Subcutaneous abdominal adipose tissue (tissue), 5 donors: ENCODE results near the gene CABP2.

Experiments used
- H3K27ac ChIP-seq: one replicate; pipeline ENCODE4 v1.7.0; 2013; ENCODE audit warnings: low read depth, mild to moderate bottlenecking, inconsistent platforms, low read length, moderate library complexity
- H3K27me3 ChIP-seq, 5 donors: one replicate each; pipeline ENCODE4 v1.7.0; 2013; ENCODE audit warnings: low read length in 5 of 5, inconsistent platforms in 1 of 5; ENCODE audit not compliant: control insufficient read depth in 5 of 5, insufficient read depth in 4 of 5
- H3K36me3 ChIP-seq, 5 donors: one replicate each; pipeline ENCODE4 v1.7.0; 2013; ENCODE audit warnings: low read length in 5 of 5; ENCODE audit not compliant: control insufficient read depth in 5 of 5, insufficient read depth in 5 of 5
- H3K4me1 ChIP-seq, 5 donors: one replicate each; pipeline ENCODE4 v1.7.0; 2013; ENCODE audit warnings: low read length in 5 of 5, mild to moderate bottlenecking in 3 of 5, moderate library complexity in 1 of 5; ENCODE audit not compliant: control insufficient read depth in 5 of 5, insufficient read depth in 5 of 5
- H3K4me3 ChIP-seq, 5 donors: one replicate each; pipeline ENCODE4 v1.7.0; 2013; ENCODE audit warnings: low read length in 5 of 5, low read depth in 1 of 5
- H3K9ac ChIP-seq, 5 donors: one replicate each; pipeline ENCODE4 v1.7.0; 2013; ENCODE audit warnings: low read length in 5 of 5, mild to moderate bottlenecking in 4 of 5, moderate library complexity in 3 of 5
- H3K9me3 ChIP-seq, 5 donors: one replicate each; pipeline ENCODE4 v1.7.0; 2013; ENCODE audit warnings: low read length in 5 of 5; ENCODE audit not compliant: control insufficient read depth in 5 of 5
- donor health status: healthy.
- donor health status: healthy.
- donor health status: healthy.
- donor health status: healthy.
- donor health status: healthy.

The CABP2 gene

GRCh38 chr11:67497656-67498291 lies 25.5 kb downstream of the CABP2 start:
- Histone ChIP-seq H3K27me3 (no peaks in the 10 kb centered on the region), H3K9ac (no peak overlapping the region), H3K4me1 (peaks cover 0 to 11% (median 0%) of the 10 kb centered on the region in 5 donors), H3K27ac (no peak overlapping the region), H3K4me3 (no peak overlapping the region), H3K9me3 (no peaks in the 10 kb centered on the region), H3K36me3 (peaks cover 0 to 71% (median 27%) of the 10 kb centered on the region in 5 donors)

GRCh38 chr11:67496113-67496512 lies 27.1 kb downstream of the CABP2 start:
- Histone ChIP-seq H3K36me3 (peaks cover 0 to 74% (median 40%) of the 10 kb centered on the region in 5 donors), H3K9me3 (no peaks in the 10 kb centered on the region), H3K4me1 (peaks cover 0 to 11% (median 0%) of the 10 kb centered on the region in 5 donors), H3K9ac (no peak overlapping the region), H3K27me3 (no peaks in the 10 kb centered on the region), H3K27ac (no peak overlapping the region), H3K4me3 (no peak overlapping the region)

- H3K27ac ChIP-seq, result no peak overlapping the region
- H3K9me3 ChIP-seq, result no peaks in the 10 kb centered on the region
- no peak overlapping the region for H3K4me3 ChIP-seq
- peaks cover 0 to 81% (median 47%) of the 10 kb centered on the region in 5 donors for H3K36me3 ChIP-seq
- H3K27me3 ChIP-seq, result no peaks in the 10 kb centered on the region
- peaks cover 0 to 11% (median 0%) of the 10 kb centered on the region in 5 donors for H3K4me1 ChIP-seq
- H3K9ac ChIP-seq, result no peak overlapping the region
These were observed 27.8 kb downstream of the CABP2 start for GRCh38 chr11:67495234-67496005.

GRCh38 chr11:67494371-67495233 lies 28.6 kb downstream of the CABP2 start:
- Histone ChIP-seq H3K9ac (no peak overlapping the region), H3K9me3 (no peaks in the 10 kb centered on the region), H3K27me3 (no peaks in the 10 kb centered on the region), H3K36me3 (peaks cover 0 to 81% (median 55%) of the 10 kb centered on the region in 5 donors), H3K4me3 (no peak overlapping the region), H3K4me1 (peaks cover 0 to 11% (median 0%) of the 10 kb centered on the region in 5 donors), H3K27ac (no peak overlapping the region)

GRCh38 chr11:67493548-67494370 lies 29.5 kb downstream of the CABP2 start:
- peaks cover 0 to 8% (median 0%) of the 10 kb centered on the region in 5 donors for H3K4me1 ChIP-seq
- no peaks in the 10 kb centered on the region for H3K27me3 ChIP-seq
- H3K9ac ChIP-seq, result no peak overlapping the region
- peaks cover 0 to 89% (median 59%) of the 10 kb centered on the region in 5 donors for H3K36me3 ChIP-seq
- H3K4me3 ChIP-seq, result no peak overlapping the region
- H3K9me3 ChIP-seq, result no peaks in the 10 kb centered on the region
- H3K27ac ChIP-seq, result no peak overlapping the region

GRCh38 chr11:67492801-67493547 lies 30.3 kb downstream of the CABP2 start:
- Histone ChIP-seq H3K9me3 (no peaks in the 10 kb centered on the region), H3K27me3 (no peaks in the 10 kb centered on the region), H3K36me3 (peaks cover 0 to 87% (median 59%) of the 10 kb centered on the region in 5 donors), H3K4me3 (no peak overlapping the region), H3K4me1 (peaks cover 0 to under 1% (median 0%) of the 10 kb centered on the region in 5 donors), H3K27ac (no peak overlapping the region), H3K9ac (no peak overlapping the region)

GRCh38 chr11:67492069-67492727 lies 31.0 kb downstream of the CABP2 start:
- no peak overlapping the region for H3K27ac ChIP-seq
- no peaks in the 10 kb centered on the region for H3K4me1 ChIP-seq
- peaks cover 0 to 87% (median 63%) of the 10 kb centered on the region in 5 donors for H3K36me3 ChIP-seq
- H3K9me3 ChIP-seq, result no peaks in the 10 kb centered on the region
- no peak overlapping the region for H3K4me3 ChIP-seq
- no peak overlapping the region for H3K9ac ChIP-seq
- H3K27me3 ChIP-seq, result no peaks in the 10 kb centered on the region

GRCh38 chr11:67491276-67492068 lies 31.8 kb downstream of the CABP2 start:
- Histone ChIP-seq H3K9me3 (no peaks in the 10 kb centered on the region), H3K9ac (no peak overlapping the region), H3K4me1 (no peaks in the 10 kb centered on the region), H3K27me3 (no peaks in the 10 kb centered on the region), H3K27ac (no peak overlapping the region), H3K36me3 (peaks cover 0 to 90% (median 62%) of the 10 kb centered on the region in 5 donors), H3K4me3 (no peak overlapping the region)
